Retinal pigment epithelial cell (primary cell): ENCODE results near the gene ZCCHC24.
A peak's percentile ranks its signal among the peaks of the same experiment; 100 is the strongest.

ENCODE experiments used
- DNase-seq: peaks from one replicate; pipeline ENCODE4 v3.0.0-alpha.2; 2010; ENCODE audit warnings: low read depth
- H3K4me3 ChIP-seq: 2 replicates; pipeline ENCODE4 v1.5.1; 2011; ENCODE audit warnings: mild to moderate bottlenecking, low read length, control low read depth, moderate library complexity
- TF ChIP-seq, protein P1 (sequence below): conservative IDR thresholded peaks from 2 replicates; pipeline ENCODE4 v1.5.1; 2011; ENCODE audit warnings: low read depth, low read length, control low read depth, inconsistent platforms

The ZCCHC24 gene

DNA sequence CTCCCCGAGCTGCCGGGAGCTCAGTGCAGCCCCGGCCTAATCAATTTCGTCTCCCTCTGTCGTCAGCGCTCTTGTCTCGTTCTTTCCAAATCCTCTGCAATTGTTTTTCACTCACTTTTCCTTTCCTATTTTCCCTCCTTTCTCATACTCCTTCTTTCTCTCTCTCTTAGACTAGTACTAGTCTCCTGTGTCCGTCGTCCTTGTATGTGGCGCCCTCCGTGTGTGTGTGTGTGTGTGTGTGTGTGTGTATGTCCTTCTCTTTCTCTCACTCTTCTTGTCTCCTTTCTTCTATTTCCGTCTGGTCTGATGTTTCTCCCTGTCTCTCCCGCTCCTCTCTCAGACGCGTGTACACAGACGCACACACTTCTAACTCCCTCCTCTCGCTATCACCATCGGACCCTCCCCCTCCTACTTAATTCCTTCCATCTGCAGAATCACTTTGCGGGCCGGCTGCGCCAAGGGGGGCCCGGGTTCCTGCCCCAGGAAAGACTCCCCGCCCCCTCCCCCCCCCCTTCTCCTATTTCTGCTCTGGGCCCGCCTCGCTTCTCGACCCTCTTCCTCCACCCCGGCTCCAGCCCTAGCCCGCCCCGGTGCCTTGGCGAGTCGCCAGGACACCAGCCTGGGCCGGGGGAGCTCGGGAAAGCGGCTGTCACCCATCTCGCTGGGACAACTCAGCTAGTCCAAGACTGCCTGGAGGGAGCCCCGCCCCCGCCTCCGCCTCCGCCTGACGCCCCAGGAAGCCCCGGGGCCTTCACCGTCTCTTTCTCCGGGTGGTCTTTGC is 743 bp upstream of the ZCCHC24 start:
- TF ChIP-seq, protein P1, sequence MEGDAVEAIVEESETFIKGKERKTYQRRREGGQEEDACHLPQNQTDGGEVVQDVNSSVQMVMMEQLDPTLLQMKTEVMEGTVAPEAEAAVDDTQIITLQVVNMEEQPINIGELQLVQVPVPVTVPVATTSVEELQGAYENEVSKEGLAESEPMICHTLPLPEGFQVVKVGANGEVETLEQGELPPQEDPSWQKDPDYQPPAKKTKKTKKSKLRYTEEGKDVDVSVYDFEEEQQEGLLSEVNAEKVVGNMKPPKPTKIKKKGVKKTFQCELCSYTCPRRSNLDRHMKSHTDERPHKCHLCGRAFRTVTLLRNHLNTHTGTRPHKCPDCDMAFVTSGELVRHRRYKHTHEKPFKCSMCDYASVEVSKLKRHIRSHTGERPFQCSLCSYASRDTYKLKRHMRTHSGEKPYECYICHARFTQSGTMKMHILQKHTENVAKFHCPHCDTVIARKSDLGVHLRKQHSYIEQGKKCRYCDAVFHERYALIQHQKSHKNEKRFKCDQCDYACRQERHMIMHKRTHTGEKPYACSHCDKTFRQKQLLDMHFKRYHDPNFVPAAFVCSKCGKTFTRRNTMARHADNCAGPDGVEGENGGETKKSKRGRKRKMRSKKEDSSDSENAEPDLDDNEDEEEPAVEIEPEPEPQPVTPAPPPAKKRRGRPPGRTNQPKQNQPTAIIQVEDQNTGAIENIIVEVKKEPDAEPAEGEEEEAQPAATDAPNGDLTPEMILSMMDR = no peak
- DNase-seq = no peak
- H3K4me3 ChIP-seq = peak overlapping the region; percentile 58

DNA sequence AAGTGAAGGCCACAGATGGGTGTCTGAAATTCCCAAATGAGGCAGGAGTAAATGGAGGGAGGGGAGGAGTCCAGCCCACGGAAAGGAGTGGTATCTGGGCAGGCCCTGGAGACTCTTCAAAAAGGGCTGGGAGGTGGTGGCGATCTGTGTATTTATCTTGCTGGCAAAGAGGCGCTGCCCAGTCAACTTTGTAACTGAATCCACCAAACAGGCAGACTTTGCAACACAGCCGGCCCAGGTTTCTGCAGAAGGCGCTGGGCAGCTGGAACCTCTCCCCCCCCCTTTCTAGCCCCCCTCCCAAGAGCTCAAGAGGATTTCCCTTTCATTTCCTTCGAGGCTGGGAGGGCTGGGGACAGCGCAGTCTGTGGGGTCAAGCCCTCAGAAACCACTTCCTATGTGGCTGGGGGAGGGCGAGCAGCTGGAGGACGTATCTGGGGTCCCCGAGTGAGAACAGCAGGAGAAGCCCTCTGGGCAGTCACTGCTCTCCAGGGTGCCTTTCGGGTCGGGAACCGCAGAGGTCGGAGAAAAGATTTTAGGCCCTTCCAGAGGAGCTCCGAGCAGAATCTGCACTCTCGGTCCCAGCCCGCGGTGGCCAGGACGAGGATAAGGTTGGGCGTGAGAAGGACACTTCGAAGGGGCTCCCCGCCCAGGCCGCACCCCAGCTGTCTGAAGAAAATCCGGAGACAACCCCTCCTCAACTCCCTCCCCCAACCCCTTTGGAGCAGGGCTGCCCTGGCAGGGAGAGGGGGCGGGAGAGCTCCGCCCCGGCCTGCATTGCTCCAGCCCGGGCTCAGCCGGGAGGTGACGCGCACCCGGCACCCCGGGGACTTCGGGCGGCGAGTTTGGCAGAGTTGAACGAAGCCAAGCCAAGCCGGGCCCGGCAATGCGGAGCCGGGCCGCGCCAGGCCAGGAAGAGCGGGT is 965 bp downstream of the ZCCHC24 start:
- no peak for DNase-seq
- TF ChIP-seq, protein P1 = no peak
- peak overlapping the region; percentile 61 for H3K4me3 ChIP-seq

DNA sequence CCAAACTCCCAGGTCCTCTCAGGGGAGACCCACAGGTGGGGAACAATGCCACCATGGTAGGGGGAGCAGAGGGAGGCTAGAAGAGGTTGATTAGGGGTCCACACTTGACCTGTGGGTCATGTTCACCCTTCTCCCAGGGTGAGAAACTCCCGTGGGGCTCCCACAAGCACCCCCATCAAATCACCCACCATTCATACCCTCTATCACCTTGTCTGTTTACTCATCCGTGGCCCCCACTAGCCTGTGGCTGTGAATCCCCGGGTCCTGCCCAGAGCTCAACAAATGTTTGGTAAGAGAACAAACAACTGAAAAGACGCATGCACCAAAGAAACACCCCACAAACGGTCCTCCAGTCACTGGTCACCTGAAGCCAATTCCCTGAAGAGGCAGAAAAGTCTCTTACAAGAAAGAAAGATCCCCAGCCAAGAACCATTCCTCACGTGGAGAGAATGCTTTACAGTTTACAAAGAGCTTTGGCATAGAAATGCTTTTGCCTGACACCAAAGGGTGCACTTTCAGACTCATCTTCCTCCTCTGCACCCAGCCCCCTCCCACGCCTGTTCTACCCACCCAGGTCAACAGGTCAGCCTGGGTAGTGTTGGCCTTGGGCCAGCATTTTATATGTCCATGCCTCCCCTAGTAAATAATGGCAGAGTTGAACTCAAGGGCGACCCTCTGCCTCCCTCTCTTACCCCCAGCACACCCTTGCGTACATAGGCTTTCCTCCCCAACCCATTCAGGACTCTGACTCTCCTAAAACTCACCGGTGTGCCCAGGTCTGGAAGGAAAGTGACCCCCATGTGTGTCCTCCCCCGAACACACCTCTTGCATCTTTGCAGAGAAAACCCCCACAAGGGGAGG is 1.9 kb downstream of the ZCCHC24 start:
- DNase-seq = no peak
- peak overlapping the region; percentile 61 for H3K4me3 ChIP-seq

DNA sequence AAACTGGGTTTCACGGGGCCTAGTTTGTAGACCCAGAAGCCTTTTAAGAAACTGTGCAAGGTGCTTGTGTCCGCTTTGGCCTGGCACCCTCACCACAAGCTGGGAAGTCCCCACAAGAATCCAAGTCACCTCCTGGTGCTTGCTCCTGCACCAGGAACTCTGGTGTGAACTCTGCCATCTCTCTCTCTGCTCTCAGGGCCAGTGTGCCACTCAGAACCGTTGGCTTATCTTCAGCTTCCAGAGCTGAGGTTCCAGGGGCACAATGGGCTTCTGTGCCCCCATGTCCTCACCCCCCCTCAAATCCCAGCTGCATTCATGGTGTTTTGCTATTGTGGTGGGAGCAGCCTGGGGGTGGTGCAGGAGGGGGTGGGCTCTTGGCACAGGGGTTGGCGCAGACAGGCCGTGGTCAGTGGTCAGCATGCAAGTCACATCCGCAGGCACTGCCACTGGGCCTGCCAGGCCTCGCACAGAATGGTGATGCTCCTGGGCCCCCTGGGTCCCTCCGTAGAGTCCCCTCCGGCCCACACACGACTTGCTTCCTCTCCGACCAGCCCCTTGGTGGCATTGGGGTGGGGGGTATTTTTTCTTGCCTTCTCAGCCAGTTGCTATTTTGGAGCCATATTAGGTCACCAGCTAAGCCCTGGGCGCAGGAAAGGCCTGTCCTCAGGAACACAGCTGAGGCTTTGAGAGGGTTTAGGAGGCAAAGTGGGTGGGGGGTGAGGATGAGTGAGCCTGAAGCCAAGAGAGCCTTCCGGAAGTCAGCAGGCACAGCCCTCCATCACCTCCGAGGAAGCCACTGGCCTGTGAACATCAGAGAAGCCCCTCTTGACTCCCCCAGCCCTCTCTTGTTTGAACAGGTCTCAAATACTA is 3.0 kb downstream of the ZCCHC24 start:
- H3K4me3 ChIP-seq = no peak overlapping the region
- TF ChIP-seq, protein P1 = no peak
- DNase-seq = no peak

More for the DNA sequence above, 1.9 kb downstream of the ZCCHC24 start:
- TF ChIP-seq, protein P1 = no peak

DNA sequence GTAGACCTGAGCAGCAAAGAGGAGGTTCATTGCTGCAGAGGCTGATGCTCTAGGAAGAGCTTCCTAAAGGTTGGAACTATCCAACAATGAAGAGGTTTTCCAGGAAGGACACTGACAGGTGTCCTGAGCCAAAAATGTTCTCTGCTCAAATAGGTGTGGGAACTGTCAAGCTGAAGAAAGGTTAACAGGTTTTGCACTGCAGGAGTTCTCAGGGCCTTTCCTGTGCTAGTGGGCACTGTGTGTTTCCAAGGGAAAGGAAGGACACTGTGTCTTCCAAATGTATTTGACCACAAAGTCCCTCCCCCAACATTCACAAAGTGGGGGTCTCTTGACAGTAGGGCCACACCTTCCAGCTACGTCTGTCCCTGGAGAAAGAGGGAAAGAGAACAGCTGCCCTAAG is 4.0 kb downstream of the ZCCHC24 start:
- H3K4me3 ChIP-seq = no peak overlapping the region
- TF ChIP-seq, protein P1 = no peak
- DNase-seq = no peak

DNA sequence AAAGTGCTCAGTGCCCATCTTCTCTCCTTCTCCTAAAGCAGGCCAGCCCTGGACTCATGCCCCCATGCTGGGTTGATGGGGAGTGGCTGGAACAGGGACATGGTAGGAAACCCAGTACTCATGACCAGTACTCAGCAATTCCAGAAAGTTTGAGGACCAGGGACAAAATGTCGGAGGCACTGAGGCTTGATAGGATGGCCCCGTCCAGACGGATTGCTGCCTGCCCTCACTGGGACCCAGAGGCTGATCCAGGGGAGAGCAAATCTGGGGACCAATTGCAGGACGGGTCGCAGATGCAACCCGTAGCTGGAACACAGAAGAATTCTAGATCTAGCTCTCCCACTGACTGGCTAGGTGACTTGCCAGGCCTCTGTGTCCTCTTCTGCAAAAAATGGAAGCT is 5.1 kb downstream of the ZCCHC24 start:
- no peak overlapping the region for H3K4me3 ChIP-seq
- TF ChIP-seq, protein P1 = no peak
- no peak for DNase-seq
